Ishikawa (cell line): ENCODE results near the gene GM2A.

Experiments used
- CEBPB ChIP-seq: IDR thresholded peaks from 2 replicates; pipeline ENCODE4 v1.6.1; 2012
- CREB1 ChIP-seq: IDR thresholded peaks from 2 replicates; pipeline ENCODE4 v1.6.1; 2012; ENCODE audit warnings: low read depth
- EP300 ChIP-seq: IDR thresholded peaks from 2 replicates; pipeline ENCODE4 v1.6.1; 2012; ENCODE audit warnings: borderline replicate concordance
- FOXM1 ChIP-seq: IDR thresholded peaks from 2 replicates; pipeline ENCODE4 v1.6.1; 2012; ENCODE audit warnings: low read depth, borderline replicate concordance
- NFIC ChIP-seq: IDR thresholded peaks from 2 replicates; pipeline ENCODE4 v1.6.1; 2012
- RAD21 ChIP-seq: IDR thresholded peaks from 2 replicates; pipeline ENCODE4 v1.6.1; 2012; ENCODE audit warnings: low read depth
- TAF1 ChIP-seq: IDR thresholded peaks from 2 replicates; pipeline ENCODE4 v1.6.1; 2012; ENCODE audit warnings: low read depth, mild to moderate bottlenecking
- YY1 ChIP-seq: IDR thresholded peaks from 2 replicates; pipeline ENCODE4 v1.6.1; 2012; ENCODE audit warnings: low read depth
- TF ChIP-seq, protein P1 (sequence below): IDR thresholded peaks from 2 replicates; pipeline ENCODE4 v1.6.1; 2012
- TF ChIP-seq, protein P2 (sequence below): IDR thresholded peaks from 2 replicates; pipeline ENCODE4 v1.6.1; 2012; ENCODE audit warnings: low read depth, mild to moderate bottlenecking

GRCh38 chr5:151231359-151231758, 21.6 kb upstream of the GM2A start:
- TF ChIP-seq, protein P1, sequence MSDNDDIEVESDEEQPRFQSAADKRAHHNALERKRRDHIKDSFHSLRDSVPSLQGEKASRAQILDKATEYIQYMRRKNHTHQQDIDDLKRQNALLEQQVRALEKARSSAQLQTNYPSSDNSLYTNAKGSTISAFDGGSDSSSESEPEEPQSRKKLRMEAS = no peak
- TF ChIP-seq RAD21 (no peak), EP300 (no peak), TAF1 (no peak), CEBPB (no peak), FOXM1 (no peak), YY1 (no peak), NFIC (no peak), CREB1 (no peak)
- TF ChIP-seq, protein P2, sequence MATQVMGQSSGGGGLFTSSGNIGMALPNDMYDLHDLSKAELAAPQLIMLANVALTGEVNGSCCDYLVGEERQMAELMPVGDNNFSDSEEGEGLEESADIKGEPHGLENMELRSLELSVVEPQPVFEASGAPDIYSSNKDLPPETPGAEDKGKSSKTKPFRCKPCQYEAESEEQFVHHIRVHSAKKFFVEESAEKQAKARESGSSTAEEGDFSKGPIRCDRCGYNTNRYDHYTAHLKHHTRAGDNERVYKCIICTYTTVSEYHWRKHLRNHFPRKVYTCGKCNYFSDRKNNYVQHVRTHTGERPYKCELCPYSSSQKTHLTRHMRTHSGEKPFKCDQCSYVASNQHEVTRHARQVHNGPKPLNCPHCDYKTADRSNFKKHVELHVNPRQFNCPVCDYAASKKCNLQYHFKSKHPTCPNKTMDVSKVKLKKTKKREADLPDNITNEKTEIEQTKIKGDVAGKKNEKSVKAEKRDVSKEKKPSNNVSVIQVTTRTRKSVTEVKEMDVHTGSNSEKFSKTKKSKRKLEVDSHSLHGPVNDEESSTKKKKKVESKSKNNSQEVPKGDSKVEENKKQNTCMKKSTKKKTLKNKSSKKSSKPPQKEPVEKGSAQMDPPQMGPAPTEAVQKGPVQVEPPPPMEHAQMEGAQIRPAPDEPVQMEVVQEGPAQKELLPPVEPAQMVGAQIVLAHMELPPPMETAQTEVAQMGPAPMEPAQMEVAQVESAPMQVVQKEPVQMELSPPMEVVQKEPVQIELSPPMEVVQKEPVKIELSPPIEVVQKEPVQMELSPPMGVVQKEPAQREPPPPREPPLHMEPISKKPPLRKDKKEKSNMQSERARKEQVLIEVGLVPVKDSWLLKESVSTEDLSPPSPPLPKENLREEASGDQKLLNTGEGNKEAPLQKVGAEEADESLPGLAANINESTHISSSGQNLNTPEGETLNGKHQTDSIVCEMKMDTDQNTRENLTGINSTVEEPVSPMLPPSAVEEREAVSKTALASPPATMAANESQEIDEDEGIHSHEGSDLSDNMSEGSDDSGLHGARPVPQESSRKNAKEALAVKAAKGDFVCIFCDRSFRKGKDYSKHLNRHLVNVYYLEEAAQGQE = no peak
